Erythroblast (primary cell): ENCODE results near the gene SKIDA1.

Source experiments
- DNase-seq, 2 experiments: peaks; one replicate each; lab custom pipeline; 2025; lab: John Stamatoyannopoulos, UW
- GATA1 ChIP-seq: IDR thresholded peaks from 2 replicates; pipeline ENCODE4 v1.6.1; 2011; ENCODE audit warnings: low read depth, mild to moderate bottlenecking, control low read depth, low read length, moderate library complexity
- POLR2A ChIP-seq: IDR thresholded peaks from 2 replicates; pipeline ENCODE4 v1.6.1; 2011; ENCODE audit warnings: mild to moderate bottlenecking, low read length

SKIDA1 gene

DNA sequence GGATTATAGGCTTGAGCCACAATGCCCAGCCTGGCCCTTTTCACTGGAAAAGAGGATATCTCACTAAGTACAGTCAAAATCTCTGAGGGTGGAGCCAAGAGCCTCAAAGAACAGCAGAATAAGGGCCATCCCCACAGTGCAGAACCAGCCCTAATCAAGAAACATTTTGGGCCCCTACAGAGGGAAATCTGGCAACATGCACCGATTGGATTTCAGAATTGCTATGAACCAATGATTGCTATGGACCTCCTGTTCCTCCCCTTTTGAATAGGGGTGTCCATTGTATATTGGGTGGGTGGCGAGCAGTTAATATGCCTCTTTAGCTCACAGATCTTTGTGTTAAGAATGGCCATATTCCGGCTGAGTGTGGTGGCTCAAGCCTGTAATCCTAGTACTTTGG lies 42.7 kb downstream of the SKIDA1 start:
- no peak for DNase-seq
- TF ChIP-seq POLR2A (no peak), GATA1 (no peak)

DNA sequence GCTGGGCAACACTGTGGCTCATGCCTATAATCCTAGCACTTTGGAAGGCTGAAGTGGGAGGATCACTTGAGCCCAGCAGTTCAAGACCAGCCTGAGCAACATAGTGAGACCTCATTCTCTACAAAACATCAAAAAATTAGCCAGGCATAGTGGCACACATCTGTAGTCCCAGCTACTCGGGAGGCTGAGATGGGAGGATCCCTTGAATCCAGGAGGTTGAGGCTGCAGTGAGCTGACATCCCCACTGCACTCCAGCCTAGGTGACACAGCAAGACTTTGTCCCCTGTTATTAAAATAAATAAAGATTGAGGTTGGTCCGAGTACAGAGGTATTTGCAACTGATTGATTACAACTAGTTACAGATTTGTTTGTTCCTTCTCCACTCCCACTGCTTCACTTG lies 44.1 kb downstream of the SKIDA1 start:
- TF ChIP-seq GATA1 = no peak
- no peak for DNase-seq

DNA sequence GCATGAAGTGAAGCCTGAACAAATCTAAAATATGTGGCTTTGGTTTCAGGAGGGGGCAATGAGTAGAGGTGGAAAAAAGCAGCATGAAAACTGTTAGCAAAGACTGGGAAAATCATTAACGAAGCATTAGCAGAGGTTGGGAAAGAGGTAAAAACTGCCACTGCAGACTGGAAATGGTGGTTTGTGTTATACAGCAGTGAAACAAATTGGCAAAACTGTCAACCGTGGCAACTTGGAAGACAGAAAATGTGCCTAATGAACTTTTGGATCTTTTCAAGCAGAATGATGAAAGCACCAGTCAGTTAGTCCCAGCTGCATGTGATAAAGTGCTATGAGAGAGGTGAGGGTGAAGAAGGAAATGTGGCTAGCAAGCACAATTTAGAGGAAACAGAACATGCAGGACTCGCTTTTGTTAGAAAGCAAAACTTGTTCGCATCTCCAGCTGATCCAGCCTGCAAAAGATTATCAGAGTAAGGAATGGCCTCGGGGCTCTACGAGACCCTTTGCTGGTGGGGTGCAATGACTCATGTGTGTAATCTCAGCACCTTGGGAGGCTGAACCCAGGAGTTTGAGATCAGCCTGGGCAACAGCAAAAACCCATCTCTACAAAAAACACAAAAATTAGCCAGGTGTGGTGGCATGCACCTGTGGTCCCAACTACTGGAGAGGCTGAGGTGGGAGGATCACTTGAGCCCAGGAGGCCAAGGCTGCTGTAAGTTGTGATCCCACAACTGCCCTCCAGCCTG lies 45.7 kb downstream of the SKIDA1 start:
- no peak for TF ChIP-seq GATA1
- TF ChIP-seq POLR2A = no peak
- no peak for DNase-seq

DNA sequence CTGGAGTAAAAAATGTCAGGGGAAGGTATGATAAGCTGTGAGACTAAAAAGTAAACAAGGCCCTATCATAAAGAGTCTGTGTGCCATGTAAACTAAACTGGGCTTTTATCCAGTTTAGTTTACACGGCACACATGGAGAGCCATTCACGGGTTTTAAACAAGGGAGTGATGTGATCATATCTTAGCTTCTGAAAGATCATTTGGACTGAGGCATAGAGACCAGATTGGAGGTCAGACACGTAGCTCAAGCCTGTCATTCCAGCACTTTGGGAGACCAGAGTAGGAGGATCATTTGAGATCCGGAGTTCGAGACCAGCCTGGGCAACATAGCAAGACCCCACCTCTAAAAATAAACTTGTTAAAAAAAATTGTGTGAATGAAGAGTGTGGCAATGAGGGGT lies 50.1 kb downstream of the SKIDA1 start:
- no peak for TF ChIP-seq GATA1
- TF ChIP-seq POLR2A = no peak
- DNase-seq = no peak

DNA sequence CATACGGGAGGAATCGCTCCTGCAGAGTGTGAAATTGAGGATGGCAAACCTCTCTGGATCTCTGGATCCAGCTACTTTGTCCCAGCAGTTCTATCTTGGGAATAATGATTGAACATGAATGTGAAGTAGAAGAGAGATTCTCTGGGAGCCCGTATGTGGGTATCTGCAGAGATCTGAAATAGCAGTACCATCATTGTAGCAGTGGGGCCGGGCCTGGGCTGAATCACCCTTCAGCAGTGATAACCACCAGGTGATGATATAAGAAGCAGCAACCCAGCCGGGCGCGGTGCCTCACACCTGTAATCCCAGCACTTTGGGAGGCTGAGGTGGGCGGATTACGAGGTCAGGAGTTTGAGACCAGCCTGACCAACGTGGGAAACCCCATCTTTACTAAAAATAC lies 51.9 kb downstream of the SKIDA1 start:
- no peak for DNase-seq
- no peak for TF ChIP-seq POLR2A
- no peak for TF ChIP-seq GATA1

DNA sequence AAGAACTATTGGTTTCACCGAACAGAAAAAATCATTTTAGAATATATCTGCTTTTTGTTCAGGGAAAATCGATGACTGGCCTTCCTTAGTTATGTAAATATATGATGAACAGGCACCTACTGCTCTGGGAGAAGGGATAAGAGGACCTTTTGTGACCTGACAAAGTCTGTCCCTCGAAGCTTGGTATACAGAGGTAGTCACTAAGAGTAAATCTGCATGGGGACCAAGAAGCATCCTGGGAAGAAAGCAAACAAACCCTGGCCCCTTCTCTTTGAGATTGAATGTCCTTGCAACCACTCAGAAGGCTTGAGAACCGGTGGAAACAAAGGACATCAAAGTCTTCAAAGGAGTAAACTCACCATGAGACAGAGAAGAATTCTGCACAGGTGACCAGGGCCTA lies 52.3 kb downstream of the SKIDA1 start:
- DNase-seq = no peak
- TF ChIP-seq GATA1 (no peak), POLR2A (no peak)

DNA sequence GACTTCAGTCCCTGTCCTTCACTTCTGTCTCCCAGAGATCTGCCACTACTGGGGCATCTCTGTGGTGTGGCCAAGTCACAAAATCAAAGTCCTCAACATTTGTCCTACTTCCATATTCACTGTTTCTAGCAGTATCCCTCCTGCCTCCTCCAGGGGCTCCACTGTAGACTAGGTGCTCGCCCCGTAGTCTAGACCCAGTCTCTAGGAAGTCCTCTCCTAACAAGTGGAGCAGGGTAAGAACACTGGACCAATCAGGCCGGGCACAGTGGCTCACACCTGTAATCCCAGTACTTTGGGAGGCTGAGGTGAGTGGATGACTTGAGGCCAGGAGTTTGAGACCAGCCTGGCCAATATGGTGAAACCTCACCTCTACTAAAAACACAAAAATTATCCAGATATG lies 57.4 kb downstream of the SKIDA1 start:
- no peak for TF ChIP-seq POLR2A
- no peak for TF ChIP-seq GATA1
- no peak for DNase-seq

DNA sequence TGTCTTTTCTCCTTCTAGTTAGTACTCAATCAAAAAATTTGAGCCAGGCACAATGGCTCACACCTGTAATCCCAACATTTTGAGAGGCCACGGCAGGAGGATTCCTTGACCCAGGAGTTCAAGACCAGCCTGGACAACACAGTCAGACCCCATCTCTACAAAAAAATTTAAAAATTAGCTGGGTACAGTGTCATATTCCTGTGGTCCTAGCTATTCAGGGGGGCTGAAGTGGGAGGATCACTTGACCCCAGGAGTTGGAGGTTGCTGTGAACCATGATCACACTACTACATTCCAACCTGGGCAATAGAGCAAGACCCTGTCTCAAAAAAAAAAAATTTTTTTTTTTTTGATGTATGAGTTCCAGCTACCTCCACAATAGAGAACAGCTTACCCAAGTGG lies 57.8 kb downstream of the SKIDA1 start:
- DNase-seq = no peak
- TF ChIP-seq POLR2A = no peak
- no peak for TF ChIP-seq GATA1

DNA sequence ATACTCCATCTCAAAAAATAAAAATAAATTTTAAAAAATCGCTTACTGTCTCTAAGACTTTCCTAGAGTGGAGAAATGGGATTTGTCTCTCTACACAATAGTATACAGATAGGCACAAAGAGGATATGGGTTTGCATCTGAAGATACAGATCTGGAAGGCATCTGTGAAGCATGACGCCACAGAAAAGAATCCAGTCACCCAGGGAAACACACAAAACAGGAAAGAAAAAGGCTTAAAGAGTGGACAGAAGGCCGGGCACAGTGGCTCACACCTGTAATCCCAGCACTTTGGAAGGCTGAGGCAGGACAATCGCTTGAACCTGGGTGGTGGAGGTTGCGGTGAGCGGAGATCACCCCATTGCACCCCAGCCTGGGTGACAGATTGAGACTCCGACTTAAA lies 61.3 kb downstream of the SKIDA1 start:
- TF ChIP-seq GATA1 (no peak), POLR2A (no peak)
- DNase-seq = no peak
